NCI-H128 (cell line): ENCODE data around the gene ZNF521.

Source experiments
- DNase-seq: peaks from one replicate; lab custom pipeline; 2025; ENCODE audit not compliant: unreplicated experiment; lab: John Stamatoyannopoulos, UW

The ZNF521 gene

DNA sequence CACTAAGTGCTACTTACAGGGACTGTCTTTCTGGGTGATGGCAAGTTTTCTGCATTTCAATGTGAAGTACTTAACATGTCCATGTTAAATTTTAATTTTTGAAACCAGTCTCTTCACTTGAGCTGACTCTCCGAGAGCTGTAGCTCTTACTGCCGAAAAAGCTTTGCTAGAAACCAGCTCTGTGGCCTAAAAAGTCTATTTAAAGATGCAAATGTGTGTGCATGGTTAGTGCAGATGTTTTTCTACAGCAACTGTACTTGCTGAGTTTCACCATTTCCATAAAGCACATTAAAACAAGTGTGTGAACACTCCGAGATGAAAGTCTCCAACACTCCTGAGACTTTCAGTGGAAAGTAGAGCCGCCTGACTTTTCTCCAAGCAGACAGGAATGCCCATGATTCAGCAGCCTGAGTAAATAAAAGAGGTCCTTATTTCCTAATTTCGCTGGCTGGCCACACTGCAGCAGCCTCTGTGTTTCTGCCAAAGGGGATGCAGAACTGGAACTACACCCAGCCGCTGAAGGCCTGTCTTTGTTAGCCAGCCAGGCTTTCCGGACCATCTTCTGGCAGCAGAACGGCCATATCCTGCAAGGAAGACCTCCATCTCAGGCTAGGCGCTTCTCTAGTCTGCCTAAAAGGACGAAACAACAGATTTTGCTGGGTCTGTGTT, 121.2 kb downstream of the ZNF521 start:
- DNase-seq: no peak

DNA sequence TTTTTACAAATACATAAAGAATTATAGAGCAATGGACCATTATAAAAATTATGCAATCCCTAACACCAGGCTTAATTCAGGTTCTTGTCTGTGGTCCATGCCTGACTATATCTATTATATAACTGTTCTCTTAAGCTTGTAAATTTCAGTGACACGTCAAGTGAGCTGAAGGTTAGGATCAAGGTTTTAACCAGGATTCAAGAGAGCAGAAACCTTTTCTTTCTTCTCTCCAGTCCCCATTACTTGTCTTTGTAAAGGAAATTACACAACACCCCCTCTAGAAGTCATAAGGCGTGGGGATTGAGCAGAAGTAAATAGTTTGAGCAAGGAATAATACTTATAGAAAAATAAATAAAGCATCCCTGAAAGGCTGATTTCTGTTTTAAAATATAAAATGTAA, 122.0 kb downstream of the ZNF521 start:
- no peak for DNase-seq

DNA sequence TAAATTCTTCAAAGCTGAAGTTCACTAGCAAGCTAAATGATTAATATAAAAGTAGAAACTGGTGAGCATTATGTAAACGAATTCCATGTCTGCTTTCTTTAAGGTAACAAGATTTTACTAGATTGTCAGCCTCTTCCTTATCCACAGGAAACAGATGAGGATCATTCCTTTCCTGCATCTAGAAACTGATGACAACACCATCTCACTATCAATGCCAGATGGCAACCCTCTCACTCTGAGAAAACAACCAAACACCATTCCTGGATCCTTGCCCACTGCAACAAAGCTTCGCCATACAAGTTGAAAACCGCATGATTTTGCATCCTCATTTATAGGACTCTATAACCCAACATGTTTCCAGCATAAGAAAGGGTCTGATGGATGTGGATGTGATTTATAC, 122.9 kb downstream of the ZNF521 start:
- peak; percentile 49 for DNase-seq

DNA sequence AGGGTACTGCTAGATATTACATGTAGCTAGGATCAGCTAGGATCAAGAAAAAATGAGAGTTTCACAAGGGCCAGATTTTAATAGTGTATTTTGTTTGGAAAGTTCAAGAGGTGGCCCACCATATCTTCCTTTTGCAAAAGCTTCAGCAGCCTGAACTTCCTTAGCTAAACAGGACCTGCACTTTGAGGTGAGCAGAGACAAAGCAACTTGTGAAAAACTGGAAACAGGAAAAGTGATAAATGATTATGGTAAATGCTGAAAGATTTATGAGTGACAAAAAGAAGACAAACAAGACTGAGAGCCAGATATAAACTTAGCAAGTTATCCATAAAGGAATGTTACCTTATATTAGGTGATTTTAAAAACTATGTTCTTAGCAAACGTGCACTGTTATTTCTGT, 123.6 kb downstream of the ZNF521 start:
- DNase-seq: no peak

DNA sequence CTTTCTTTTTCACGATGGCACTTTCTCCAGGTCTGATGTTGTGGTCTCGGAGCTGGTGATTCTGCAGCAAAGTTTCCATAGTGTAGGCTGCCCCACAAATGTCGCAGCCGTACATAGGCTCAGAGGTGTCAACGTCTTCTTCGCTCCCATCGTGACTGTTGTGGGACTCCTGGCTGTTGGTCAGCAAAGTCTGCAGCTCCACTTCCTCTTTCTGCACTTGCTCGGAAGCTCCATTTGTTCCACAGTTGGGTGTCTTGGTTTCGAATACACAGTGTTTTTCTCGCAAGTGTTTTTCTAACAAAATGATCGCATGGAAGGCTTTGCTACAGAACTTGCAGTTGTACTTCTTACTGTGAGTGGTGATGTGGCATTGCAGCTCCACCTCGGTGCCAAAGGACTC, 126.8 kb downstream of the ZNF521 start:
- DNase-seq: no peak

DNA sequence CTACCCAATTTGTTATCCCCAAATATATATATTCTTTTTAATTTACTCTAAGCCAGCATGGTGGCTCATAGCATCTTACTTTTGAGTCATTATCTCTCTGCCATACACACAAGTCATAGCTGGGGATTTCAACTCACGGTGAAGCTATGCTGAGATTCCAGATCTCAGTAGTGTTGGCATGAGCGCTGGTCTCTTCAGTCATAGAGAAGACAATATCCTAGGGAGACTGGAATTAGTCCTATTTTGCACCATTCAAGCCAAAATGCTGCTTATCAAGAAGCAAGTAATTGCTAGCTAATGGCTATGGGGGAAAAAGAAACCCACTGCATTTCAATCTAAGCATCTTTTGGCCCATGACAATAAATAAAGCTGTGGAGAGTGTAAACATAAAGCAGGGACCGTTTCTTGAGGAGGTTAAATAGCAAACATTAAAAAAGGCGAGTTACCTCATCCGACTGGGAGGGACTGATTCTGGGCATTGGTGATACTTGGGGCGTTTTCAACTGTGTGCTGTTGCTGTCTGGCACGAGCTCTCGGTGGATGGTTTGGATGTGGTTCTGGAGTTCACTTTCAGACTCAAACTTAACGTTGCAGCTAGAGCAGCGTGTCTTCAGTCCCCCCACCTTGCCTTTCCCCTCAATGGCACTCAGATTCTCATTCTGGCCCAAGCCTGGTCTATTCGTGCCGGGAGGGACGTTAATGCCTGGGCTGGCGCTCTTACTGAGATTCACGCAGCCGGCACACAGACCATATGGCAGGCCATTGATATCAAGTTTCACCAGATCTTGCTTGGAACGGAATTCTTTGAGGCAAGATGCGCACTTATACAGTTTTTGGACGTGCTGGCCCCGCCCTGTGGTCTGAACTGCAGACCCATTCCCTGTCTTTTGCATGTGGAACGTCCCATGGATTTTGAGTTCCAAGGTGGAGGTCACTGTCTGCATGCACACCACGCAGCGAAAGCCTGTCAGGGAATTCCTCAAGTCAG, 127.8 kb downstream of the ZNF521 start:
- no peak for DNase-seq

DNA sequence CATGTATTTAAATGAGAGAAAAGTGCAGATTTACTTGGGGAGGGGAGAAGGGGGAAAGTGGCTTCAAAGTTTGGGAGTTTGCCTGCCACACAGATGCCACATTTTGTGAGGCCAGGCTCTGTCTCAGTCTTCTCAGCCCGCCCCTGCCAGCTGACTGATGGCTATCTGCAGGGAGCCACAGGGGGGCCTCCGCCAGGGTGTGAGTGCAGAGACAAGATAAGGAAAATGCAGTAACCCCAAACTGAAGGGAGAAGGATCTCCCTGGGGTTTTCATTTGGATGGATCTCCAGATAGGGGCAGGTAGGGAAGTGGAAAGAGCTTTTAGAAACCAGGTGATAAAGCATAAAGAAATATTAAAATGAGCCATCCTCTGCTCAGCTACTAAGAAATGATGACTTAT, 128.8 kb downstream of the ZNF521 start:
- DNase-seq: no peak

DNA sequence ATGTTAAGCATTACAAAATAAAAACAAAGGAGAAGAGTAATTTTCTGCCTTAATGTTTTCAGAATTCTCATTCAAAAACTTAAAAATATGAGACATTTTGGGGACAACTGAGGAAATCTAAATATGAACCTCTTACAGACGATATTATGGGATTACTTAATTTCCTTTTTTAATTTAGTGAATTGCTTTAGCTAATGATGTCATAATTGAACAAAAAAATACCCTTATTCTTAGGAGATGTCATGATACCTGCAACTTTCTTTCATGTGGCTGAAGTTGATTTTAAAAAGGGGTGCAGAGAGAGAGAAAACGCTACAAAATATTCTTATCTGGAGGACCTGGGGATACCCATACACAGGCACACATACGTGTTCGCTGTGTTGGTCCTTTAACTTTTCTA, 129.3 kb downstream of the ZNF521 start:
- no peak for DNase-seq

DNA sequence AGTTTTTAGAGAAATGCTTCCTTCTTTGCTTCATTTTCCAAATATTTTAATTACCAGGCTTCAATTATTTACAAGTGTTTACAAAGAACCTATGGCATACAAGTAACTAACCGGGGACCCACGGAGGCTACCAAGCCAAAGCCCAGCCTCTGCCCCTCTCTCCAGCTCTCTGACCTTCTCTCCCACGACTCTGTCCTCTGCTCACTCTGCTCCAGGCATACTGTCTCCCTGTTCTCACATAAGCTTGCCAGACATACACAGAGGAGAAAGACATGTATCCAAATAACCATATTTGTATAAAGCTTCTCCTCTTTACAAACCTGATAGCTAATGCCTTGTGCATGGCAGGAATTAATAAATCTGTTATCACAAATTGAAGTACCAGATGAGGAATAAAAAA, 141.3 kb downstream of the ZNF521 start:
- no peak for DNase-seq

DNA sequence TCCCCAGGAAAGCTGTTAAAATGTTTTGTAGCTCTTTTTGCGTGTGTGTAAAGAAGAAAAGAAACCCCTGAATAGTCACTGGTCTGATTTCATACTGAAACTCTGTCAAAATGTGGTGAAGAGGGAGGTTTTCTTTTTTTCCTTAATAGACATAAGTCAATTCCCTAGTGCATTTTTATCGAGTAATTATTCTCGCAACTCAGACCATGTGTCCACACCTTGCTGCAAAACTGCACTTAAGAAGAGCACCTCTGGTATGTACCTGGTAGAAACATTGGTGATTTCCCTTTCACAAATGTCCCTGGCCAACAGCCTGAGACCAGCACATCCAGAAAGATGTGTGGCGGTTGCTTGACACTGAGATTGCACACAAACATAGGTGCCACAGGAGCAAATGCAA, 159.9 kb downstream of the ZNF521 start:
- DNase-seq: no peak

DNA sequence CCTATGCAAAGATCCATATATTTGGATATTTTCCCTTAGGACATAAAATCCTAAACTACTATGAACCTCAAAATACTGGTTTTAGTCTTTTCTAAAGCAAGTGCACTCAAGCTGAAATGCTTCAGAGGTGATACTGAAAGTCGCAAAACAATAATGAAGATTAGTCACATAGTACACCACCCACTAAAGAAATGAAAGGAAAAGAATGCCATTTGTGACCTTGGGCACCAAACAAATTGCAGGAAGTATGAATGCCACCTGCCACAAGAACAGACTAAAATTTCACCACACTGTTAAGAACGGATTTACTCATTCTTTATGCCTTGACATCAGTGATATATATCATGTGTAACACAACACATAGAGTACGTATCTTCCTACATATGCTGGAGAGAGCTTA, 161.5 kb downstream of the ZNF521 start:
- no peak for DNase-seq

DNA sequence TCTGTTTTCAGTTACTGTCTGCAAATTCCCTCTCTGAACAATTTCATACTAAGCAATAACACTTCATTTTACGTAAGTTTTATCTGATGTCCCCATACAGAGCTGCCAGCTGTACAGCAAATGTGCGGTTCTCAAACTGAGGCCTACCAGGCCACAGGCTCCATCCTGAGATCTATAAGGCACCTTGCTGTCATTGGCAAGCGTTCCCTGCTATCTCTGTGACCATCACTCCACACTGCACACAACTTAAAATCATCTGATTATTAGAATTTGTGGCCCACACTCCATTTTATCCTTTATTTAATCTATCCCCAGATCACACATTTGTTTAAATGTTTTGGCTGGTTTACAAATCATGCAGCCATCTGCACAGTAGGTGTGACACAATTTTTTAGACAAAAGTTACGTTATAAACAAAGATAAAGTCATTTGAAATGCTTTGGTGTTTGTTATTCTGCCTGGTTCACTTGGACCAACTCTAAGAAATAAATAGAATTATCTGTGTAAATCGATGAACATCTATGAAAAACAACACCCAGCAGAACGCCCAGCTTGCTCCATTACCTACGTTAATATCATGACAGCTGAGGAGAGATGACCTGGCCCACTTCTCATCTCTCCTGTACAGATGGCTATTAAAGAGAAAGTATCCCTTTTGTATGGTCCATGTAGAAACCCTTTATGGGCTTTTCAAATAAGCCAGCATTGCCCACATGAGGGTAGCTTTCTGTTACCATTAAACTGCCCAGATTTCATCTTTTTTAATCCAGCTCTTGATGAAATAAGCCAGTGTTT, 162.4 kb downstream of the ZNF521 start:
- DNase-seq: no peak

DNA sequence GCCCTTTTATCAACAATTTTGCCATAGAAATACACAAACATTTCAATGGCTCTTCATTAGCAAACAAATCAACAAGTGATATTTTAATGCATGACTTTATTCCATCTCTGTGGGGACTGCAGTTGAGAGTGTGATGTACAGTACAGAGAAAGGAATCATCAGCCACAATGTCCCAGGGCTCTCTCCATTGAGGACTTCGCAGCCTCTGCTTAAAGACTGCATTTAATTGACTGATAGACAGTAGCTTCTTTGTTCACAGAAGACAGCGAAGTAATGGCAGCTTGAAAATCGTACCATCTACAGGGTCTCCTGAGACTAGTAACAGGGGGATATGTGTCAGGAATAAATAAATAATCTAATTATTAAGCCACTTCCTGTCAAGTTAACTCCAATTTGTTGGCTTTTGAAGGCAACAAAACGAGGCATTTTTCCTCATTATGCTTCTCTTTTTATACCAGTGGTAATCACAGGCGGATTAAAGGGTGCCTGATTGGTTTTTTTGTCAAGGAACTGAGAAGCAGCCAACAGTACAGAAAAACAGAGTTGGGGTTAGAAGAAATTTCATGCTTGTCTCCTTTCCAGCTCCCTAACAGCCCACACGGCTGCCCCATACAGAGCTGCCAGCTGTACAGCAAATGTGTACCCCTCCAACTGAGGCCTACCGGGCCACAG, 164.3 kb downstream of the ZNF521 start:
- no peak for DNase-seq

DNA sequence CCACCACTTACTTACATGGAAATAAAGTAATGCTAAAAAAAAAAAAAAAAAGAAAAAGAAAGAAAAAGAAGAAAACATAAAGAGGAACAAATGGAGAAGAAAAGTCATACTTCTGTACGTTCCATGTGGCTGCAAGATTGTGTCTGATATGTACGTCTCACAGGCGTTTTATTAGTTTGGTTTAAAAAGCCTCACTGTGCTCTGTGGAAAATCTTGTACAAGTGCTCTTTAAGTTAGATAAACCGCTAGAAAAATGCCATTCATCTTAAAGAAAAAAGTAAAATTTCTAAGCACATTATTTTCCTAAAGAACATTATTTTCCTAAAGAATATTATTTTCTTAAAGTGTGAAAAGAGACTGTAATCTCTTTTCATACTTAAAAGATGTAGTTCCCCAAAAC, 165.1 kb downstream of the ZNF521 start:
- no peak for DNase-seq

DNA sequence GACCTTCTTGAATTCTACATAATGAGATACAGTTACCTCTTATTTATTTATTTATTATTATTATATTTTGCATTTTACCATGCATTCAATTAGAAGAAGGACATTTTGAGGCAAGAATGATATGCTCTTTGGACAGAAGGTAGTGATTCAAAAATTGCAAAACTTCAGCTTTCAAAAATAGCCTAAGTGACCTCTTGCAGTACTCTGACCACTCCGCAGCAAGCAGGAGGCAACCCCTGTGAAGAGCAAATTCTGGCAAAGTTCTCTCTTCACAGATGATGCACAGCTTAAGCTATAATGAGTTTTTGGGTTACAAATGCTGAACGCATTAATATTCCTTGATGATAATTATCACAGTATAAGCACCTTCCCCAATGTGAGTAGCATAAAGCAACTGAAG, 170.0 kb downstream of the ZNF521 start:
- DNase-seq: no peak

DNA sequence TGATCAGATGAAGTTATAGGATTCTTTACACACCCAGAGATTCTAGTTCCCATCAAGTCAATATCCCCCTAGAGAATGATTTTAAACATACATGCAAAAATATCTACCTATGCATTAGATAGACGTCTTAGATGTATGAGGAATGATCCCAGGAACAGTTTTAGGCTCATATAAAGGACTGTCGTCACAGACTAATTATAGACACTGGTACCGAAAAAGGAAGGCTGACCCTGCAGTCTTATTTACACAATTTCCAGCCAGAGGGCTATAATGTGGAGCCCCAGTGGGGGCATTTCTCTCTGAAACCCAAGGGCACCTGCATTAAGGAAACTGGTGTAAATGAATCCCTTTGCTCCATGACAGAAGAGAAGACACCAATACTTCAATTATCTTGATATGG, 170.4 kb downstream of the ZNF521 start:
- no peak for DNase-seq

DNA sequence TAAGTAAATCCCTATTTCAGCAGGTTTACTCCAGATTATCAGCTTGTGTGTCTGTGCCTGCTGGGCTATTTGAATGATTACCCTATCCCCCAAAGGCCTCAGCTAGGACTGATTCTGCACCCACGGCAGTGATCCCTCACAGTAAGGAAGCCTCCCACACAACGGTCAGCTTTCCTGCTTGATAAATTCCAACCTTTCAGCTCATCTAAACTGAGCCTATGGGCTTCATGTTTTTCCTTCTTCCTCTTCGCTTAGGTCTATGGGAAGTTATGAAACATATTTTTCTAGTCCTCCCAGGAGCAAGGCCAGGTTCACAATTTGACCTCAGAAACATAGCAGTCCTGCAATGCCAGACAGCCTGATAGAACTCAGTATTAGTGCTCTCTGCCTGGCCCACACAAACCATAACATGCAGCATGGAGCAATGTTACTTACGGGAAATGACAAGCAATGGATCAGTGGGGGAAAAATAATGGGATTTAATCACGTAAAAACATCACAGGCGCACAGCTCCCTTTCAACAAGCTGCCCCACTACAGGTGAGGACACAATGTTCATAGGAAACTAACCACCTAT, 170.9 kb downstream of the ZNF521 start:
- DNase-seq: no peak

DNA sequence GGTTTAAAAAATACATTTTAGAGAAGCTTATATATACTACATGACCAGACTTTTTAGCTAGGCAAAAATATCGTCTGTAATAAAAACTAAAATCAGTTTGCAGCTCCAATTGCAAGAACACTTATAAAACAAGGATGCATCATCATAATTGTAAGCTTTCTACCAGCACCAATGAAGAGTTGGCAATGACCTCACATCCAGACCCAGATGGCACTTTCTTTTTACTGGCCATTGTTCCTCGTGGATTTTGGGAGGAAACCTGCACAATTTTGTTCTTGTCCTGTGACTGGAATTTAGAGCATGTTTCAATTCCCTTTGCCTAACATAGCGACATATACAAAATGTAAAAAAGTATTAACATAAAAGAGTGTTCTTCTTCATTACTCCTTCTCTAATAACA, 174.3 kb downstream of the ZNF521 start:
- no peak for DNase-seq

DNA sequence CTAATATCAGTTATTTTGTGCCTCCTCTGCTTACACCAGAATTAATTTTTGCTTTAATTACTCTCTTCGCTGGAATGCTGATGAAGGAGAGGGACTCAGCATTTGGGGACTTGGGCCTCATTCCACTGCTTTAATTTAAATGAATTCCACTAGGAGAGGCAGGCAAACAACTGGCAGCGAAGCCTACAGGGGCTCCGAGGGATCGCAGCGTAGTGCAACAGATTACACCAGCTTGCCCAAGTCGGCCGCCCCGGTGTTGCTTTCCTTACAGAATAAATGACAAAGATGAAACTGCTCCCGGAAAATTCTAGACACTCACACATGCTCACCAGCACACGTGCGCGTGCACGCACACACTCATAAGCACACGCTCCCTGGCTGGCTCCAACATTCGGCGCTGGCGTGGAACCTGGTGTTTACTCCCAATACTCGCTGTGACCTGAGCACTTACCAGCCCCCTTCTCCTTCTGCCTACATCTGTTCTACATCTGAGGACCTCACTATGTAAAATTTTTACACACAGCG, 175.4 kb downstream of the ZNF521 start:
- DNase-seq: no peak
